GM23248 (cell line): ENCODE measurements around the gene NDUFAF2.

Source experiments
- EZH2 ChIP-seq: fragments of 200-600 bp; sonication (generic); IDR thresholded peaks from 2 replicates; pipeline ENCODE4 v1.6.1; 2018; ENCODE audit warnings: antibody characterized with exemption, mild to moderate bottlenecking; ENCODE audit not compliant: insufficient read depth, poor library complexity, severe bottlenecking
- EZH2phosphoT487 ChIP-seq: fragments of 200-600 bp; sonication (generic); IDR thresholded peaks from 2 replicates; pipeline ENCODE4 v1.6.1; 2018; ENCODE audit warnings: antibody characterized with exemption, moderate library complexity, mild to moderate bottlenecking, low read depth; ENCODE audit not compliant: insufficient read depth

GRCh38 chr5:61018062-61018461 lies 73.1 kb downstream of the NDUFAF2 start:
- TF ChIP-seq EZH2 (no peak), EZH2phosphoT487 (no peak)
